ENCODE results near the gene NALF2.

Gene NALF2

GRCh38 chrX:69530306-69530705, 26.2 kb downstream of the NALF2 start:
- no peak for DNase-seq (ENCODE audit: low read depth)

DNA sequence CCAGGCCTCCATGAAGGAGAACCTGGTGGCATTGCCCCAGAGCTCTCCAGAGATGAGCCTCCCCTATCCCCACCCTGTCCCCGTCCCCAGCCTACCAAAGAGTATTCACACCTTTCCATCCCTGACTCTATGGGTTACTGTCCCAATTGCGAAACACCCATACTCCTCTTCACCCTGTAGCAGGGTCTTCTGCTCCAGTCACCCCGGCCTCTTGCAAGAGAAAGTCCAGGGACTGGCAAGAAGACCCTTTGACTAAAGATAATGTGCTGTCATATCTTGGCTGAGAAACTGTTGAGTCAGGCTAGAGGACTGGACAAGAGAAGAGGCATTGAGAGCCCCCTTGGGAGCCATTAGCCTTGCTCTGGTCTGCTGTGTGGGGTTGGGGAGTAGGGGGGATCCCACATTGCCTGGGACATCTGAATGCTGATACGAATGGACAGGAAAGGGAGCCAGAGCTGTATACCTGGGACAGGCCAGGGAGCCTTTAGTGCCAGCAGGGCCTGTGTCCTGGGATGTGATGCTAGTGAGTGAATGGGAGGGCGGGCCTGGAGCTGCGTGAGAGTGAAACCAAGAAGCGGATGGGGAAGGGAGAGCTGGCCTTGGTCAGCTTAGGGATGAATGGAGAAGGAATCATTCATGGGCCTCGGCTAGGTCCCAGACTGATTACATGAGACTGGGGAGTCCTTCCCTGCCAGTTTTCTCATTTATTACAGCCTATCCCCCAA, 27.1 kb downstream of the NALF2 start:
- DNase-seq (ENCODE audit: low read depth) = no peak

DNA sequence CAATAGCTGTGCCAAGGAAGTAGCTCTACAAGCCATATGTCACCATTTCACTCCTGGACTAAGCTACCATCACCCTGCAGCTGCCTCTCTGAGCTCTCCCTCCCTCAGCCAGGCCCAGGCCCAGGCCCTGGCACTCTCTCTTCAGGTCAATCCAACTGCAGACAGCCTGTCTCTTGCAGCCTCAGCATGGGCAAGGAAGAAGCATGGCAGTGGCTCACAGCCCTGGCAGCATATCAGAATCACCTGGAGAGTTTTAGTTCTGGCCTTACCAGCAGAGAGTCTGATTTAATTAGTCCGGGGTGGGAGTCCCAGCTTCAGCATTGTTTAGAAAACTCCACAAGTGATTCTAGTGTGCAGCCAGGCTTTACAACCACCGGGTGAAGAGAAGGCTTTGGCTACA, 31.5 kb downstream of the NALF2 start:
- no peak for DNase-seq (ENCODE audit: low read depth)

- no peak for DNase-seq (ENCODE audit: low read depth)
These were observed 34.3 kb downstream of the NALF2 start for GRCh38 chrX:69538321-69538876.

DNA sequence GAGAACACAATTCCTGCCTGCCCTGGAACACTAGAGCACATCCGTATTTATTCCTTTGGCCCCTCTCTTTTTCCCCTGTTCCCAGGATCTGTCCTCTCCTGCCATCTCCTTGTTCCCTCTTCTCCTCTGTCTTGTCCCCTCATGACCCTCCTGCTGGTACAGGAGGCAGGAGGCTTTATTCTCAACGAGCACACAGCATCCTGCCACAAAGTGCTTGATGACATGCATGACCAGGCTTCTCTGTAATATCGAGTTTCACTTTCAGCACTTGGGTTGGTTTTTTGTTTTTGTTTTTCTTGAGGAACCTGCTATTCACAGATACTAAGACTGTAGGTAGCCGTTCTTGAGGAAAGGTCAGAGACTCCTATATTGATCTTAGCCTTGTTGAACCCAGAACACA, 35.3 kb downstream of the NALF2 start:
- DNase-seq (ENCODE audit: low read depth) = no peak

DNA sequence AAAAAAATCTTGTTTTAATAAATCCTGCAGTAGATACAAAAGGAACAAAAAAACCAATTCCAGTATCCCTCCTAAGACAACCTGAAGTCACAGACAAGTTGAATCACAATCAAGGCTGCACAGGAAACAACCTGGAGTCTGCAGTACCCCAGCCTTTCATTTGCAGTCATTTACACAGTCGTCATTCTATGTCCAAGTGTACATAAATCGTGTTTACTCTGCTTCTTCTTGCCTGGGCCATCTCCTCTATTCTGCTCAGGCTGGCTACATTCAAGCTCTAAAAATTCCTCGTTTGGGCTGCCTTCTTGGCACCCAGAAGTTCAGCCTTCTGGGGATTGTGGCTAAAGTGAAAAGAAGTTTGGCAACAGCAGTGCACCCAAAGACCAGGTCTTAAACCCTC, 37.8 kb downstream of the NALF2 start:
- DNase-seq (ENCODE audit: low read depth) = no peak

- DNase-seq (ENCODE audit: low read depth) = no peak
These were observed 39.4 kb downstream of the NALF2 start for GRCh38 chrX:69543572-69543971.

GRCh38 chrX:69546417-69546816, 42.3 kb downstream of the NALF2 start:
- no peak for DNase-seq (ENCODE audit: low read depth)

- no peak for DNase-seq (ENCODE audit: low read depth)
These were observed 42.9 kb downstream of the NALF2 start for GRCh38 chrX:69546978-69547377.

DNA sequence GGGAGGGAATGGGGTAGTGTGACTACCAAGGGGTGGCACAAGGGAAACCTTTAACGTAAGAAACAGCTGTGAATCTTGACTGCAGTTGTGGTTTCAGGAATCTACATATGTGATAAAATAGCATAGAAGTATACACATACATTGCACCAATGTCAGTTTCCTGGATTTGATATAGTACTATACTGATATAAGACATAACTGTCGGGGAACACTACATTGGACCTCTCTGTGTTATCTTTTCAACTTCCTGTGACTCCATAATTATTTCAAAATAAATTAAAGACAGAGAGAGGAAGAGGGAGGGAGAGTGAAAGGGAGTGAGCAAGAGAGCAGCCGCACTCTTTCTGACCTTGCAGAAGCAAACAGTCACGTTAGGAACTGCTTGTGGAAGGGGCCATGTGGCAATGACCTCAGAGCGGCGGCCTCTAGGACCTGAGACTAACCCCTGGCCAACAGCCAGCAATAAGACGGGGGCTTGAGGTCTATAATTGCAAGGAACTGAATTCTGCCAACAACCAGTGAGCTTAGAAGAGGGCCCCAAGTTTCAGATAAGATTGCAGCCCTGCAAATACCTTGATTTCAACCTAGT, 47.4 kb downstream of the NALF2 start:
- DNase-seq (ENCODE audit: low read depth) = no peak

GRCh38 chrX:69552512-69552911, 48.4 kb downstream of the NALF2 start:
- no peak for DNase-seq (ENCODE audit: low read depth)

Measured in HS-27A (cell line).